OCI-LY1 (cell line): ENCODE measurements around the gene ELOVL2.
"Not testable (repeated sequence)": the region's sequence is repeated elsewhere in the genome, so short reads cannot be mapped to it uniquely, and the experiment has no call there.

Experiments used
- H2AFZ ChIP-seq: fragments of 200-600 bp; sonication (generic), shearing (Covaris generic); 2 replicates; pipeline ENCODE4 v1.6.0; 2014; ENCODE audit warnings: antibody characterized with exemption, mild to moderate bottlenecking, low read length
- H3F3A ChIP-seq: fragments of 200-600 bp; sonication (generic), shearing (Covaris generic); 2 replicates; pipeline ENCODE4 v1.6.0; 2014; ENCODE audit warnings: mild to moderate bottlenecking, antibody characterized with exemption, low read length, moderate library complexity; ENCODE audit not compliant: insufficient read depth
- H3K27ac ChIP-seq: fragments of 200-600 bp; sonication (generic); 2 replicates; pipeline ENCODE4 v1.5.1; 2014; ENCODE audit warnings: low read length, mixed run types, mild to moderate bottlenecking, low read depth; ENCODE audit not compliant: poor library complexity, severe bottlenecking
- H3K27me3 ChIP-seq: fragments of 200-600 bp; sonication (generic); 2 replicates; pipeline ENCODE4 v1.6.0; 2014; ENCODE audit warnings: antibody characterized with exemption, mild to moderate bottlenecking, low read length, moderate library complexity; ENCODE audit not compliant: insufficient read depth
- H3K36me3 ChIP-seq: fragments of 200-600 bp; sonication (generic); 2 replicates; pipeline ENCODE4 v1.6.1; 2014; ENCODE audit warnings: mild to moderate bottlenecking, antibody characterized with exemption, low read length, moderate library complexity, mixed read lengths; ENCODE audit not compliant: insufficient read depth
- H3K4me1 ChIP-seq: fragments of 200-600 bp; sonication (generic); 2 replicates; pipeline ENCODE4 v1.5.1; 2014; ENCODE audit warnings: mild to moderate bottlenecking, low read length, moderate library complexity; ENCODE audit not compliant: insufficient read depth, severe bottlenecking
- H3K4me2 ChIP-seq: fragments of 200-600 bp; sonication (generic), shearing (Covaris generic); 2 replicates; pipeline ENCODE4 v1.6.1; 2014; ENCODE audit warnings: low read length
- H3K4me3 ChIP-seq: fragments of 200-600 bp; sonication (generic); 2 replicates; pipeline ENCODE4 v1.5.1; 2014; ENCODE audit warnings: low read length, low read depth, mild to moderate bottlenecking, mixed read lengths; ENCODE audit not compliant: poor library complexity, severe bottlenecking
- H3K79me2 ChIP-seq: fragments of 200-600 bp; shearing (Covaris generic); 2 replicates; pipeline ENCODE4 v1.6.1; 2016; ENCODE audit warnings: mixed run types, low read length, mixed read lengths; ENCODE audit not compliant: insufficient read depth
- H3K9ac ChIP-seq: fragments of 200-600 bp; sonication (generic), shearing (Covaris generic); 2 replicates; pipeline ENCODE4 v1.6.1; 2014; ENCODE audit warnings: mild to moderate bottlenecking, low read length, mixed read lengths
- H3K9me2 ChIP-seq: fragments of 200-600 bp; sonication (generic), shearing (Covaris generic); 2 replicates; pipeline ENCODE4 v1.6.1; 2014; ENCODE audit warnings: low read depth, mild to moderate bottlenecking, low read length, mixed read lengths
- H3K9me3 ChIP-seq: fragments of 200-600 bp; shearing (Covaris generic); 2 replicates; pipeline ENCODE4 v1.6.1; 2014; ENCODE audit warnings: low read length, mixed read lengths
- H4K20me1 ChIP-seq: fragments of 200-600 bp; sonication (generic), shearing (Covaris generic); 2 replicates; pipeline ENCODE4 v1.6.0; 2016; ENCODE audit warnings: mild to moderate bottlenecking, low read length; ENCODE audit not compliant: insufficient read depth
- EZH2 ChIP-seq: fragments of 200-600 bp; sonication (generic), shearing (Covaris generic); IDR thresholded peaks from 2 replicates; pipeline ENCODE4 v1.8.0; 2017; ENCODE audit warnings: borderline replicate concordance, mixed run types, mild to moderate bottlenecking, antibody characterized with exemption, low read length, moderate library complexity, mixed read lengths
- TF ChIP-seq, protein P1 (sequence below): fragments of 200-600 bp; sonication (generic), shearing (Covaris generic); IDR thresholded peaks from 2 replicates; pipeline ENCODE4 v1.5.1; 2017; ENCODE audit warnings: mild to moderate bottlenecking, antibody characterized with exemption, low read length, moderate library complexity, mixed read lengths

The ELOVL2 gene

DNA sequence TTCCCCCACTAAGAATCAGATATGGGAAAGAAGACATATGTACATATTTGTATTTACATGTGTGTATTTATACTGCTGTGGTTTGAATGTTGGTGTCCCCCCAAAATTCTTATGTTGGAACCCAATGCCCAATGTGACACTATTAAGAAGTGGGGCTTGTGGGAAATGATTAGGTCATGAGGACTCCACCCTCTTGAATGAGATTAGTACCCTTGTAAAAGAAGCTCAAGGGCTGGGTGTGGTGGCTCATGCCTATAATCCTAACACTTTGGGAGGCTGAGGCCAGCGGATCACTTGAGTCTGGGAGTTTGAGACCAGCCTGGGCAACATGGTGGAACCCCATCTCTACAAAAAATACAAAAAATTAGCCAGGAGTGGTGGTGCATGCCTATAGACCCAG, 45.6 kb upstream of the ELOVL2 start:
- Histone ChIP-seq H3F3A (no peaks in the 10 kb centered on the region), H3K9me2 (no peaks in the 10 kb centered on the region), H4K20me1 (no peaks in the 10 kb centered on the region), H3K79me2 (peaks cover 2% of the 10 kb centered on the region), H3K27ac (no peak overlapping the region), H2AFZ (no peak overlapping the region), H3K4me1 (peaks cover 7% of the 10 kb centered on the region), H3K9me3 (no peaks in the 10 kb centered on the region), H3K27me3 (no peaks in the 10 kb centered on the region), H3K9ac (no peak overlapping the region), H3K4me3 (no peak overlapping the region), H3K36me3 (no peaks in the 10 kb centered on the region), H3K4me2 (no peak overlapping the region)
- TF ChIP-seq, protein P1, sequence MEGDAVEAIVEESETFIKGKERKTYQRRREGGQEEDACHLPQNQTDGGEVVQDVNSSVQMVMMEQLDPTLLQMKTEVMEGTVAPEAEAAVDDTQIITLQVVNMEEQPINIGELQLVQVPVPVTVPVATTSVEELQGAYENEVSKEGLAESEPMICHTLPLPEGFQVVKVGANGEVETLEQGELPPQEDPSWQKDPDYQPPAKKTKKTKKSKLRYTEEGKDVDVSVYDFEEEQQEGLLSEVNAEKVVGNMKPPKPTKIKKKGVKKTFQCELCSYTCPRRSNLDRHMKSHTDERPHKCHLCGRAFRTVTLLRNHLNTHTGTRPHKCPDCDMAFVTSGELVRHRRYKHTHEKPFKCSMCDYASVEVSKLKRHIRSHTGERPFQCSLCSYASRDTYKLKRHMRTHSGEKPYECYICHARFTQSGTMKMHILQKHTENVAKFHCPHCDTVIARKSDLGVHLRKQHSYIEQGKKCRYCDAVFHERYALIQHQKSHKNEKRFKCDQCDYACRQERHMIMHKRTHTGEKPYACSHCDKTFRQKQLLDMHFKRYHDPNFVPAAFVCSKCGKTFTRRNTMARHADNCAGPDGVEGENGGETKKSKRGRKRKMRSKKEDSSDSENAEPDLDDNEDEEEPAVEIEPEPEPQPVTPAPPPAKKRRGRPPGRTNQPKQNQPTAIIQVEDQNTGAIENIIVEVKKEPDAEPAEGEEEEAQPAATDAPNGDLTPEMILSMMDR: no peak
- no peak for TF ChIP-seq EZH2

DNA sequence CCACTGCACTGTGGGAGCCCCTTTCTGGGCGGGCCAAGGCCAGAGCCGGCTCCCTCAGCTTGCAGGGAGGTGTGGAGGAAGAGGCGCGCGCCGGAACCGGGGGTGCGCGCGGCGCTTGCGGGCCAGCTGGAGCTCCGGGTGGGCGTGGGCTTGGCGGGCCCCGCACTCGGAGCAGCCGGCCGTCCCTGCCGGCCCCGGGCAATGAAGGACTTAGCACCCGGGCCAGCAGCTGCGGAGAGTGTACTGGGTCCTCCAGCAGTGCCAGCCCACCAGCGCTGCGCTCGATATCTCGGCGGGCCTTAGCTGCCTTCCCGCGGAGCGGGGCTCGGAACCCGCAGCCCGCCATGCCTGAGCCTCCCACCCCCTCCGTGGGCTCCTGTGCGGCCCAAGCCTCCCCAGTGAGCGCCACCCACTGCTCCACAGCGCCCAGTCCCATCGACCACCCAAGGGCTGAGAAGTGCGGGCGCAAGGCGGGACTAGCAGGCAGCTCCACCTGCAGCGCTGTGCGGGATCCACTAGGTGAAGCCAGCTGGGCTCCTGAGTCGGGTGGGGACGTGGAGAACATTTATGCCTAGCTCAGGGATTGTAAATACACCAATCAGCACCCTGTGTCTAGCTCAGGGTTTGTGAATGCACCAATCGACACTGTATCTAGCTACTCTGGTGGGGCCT, 43.2 kb upstream of the ELOVL2 start:
- not testable (repeated sequence) for H3K4me2 ChIP-seq

DNA sequence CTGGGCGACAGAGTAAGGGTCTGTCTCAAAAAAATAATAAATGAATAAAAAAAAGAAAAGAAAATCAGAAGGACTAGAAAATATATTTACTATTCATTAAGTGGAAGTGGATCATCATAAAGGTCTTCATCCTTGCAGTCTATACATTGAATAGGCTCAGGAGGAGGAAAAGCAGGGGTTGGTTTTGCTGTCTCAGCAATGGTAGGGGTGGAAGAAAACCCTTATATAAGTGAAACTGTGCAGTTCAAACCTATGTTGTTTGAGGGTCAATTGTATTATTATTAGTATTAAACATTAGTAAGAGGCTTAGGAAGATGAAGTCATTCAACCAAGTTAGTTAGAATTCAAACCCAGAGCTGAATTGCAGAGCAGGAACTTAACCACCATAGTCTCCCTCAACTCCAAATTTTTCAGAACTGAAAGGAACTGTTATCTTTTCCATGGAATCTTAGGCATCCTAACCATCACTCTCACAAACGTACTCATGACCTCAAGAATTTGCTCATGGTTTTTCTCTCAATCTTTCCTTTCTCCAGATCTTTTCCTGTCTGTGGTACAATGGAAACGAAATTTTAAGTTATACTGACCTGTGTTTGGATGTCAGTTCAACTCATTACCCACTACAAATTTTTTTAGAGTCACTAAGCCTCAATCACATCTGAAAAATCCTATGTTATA, 41.8 kb upstream of the ELOVL2 start:
- Histone ChIP-seq H3K9ac (no peak overlapping the region), H2AFZ (no peak overlapping the region), H3K9me3 (no peaks in the 10 kb centered on the region), H3K79me2 (no peaks in the 10 kb centered on the region), H3K36me3 (no peaks in the 10 kb centered on the region), H3K4me1 (no peaks in the 10 kb centered on the region), H3F3A (no peaks in the 10 kb centered on the region), H3K27me3 (no peaks in the 10 kb centered on the region), H3K27ac (no peak overlapping the region), H3K4me2 (no peak overlapping the region), H4K20me1 (no peaks in the 10 kb centered on the region), H3K4me3 (no peak overlapping the region), H3K9me2 (no peaks in the 10 kb centered on the region)
- TF ChIP-seq, protein P1: no peak
- no peak for TF ChIP-seq EZH2

More for the DNA sequence above, 43.2 kb upstream of the ELOVL2 start:
- not testable (repeated sequence) for H2AFZ ChIP-seq, H3K36me3 ChIP-seq, H4K20me1 ChIP-seq, H3K9me3 ChIP-seq, H3K9ac ChIP-seq, H3K4me1 ChIP-seq, H3K27ac ChIP-seq, H3K27me3 ChIP-seq, H3K4me3 ChIP-seq, H3F3A ChIP-seq, H3K9me2 ChIP-seq, H3K79me2 ChIP-seq
